GM23248 (cell line): ENCODE measurements around the gene DPH3. TPM values are rescaled to one million over a fixed set of nuclear protein-coding genes. Genes with fewer than 3 reads are reported as not detected.

Experiments
- DNase-seq: peaks from one replicate; pipeline ENCODE4 v3.0.0-alpha.2; 2015
- H2AFZ ChIP-seq: fragments of 200-600 bp; sonication (generic); 2 replicates; pipeline ENCODE4 v1.6.1; 2016; ENCODE audit warnings: antibody characterized with exemption
- H3F3A ChIP-seq: fragments of 200-600 bp; sonication (generic); 2 replicates; pipeline ENCODE4 v1.6.1; 2016; ENCODE audit warnings: mild to moderate bottlenecking, antibody characterized with exemption, mixed run types; ENCODE audit not compliant: insufficient read depth
- H3K27ac ChIP-seq: fragments of 200-600 bp; sonication (generic); 2 replicates; pipeline ENCODE4 v1.5.1; 2016; ENCODE audit warnings: mild to moderate bottlenecking
- H3K27me3 ChIP-seq: fragments of 200-600 bp; sonication (generic); replicated peaks from 2 replicates; pipeline ENCODE4 v1.6.1; 2016; ENCODE audit warnings: mild to moderate bottlenecking; ENCODE audit not compliant: insufficient read depth
- H3K36me3 ChIP-seq: fragments of 200-600 bp; sonication (generic); 2 replicates; pipeline ENCODE4 v1.6.1; 2016; ENCODE audit warnings: low read depth, mild to moderate bottlenecking
- H3K4me1 ChIP-seq: fragments of 200-600 bp; sonication (generic); 2 replicates; pipeline ENCODE4 v1.6.1; 2016; ENCODE audit warnings: mild to moderate bottlenecking; ENCODE audit not compliant: insufficient read depth
- H3K4me2 ChIP-seq: fragments of 200-600 bp; sonication (generic); one replicate; pipeline ENCODE4 v1.6.1; 2016; ENCODE audit warnings: mild to moderate bottlenecking; ENCODE audit not compliant: unreplicated experiment
- H3K4me3 ChIP-seq: fragments of 200-600 bp; sonication (generic); 2 replicates; pipeline ENCODE4 v1.5.1; 2016; ENCODE audit warnings: mild to moderate bottlenecking
- H3K79me2 ChIP-seq: fragments of 200-600 bp; sonication (generic); 2 replicates; pipeline ENCODE4 v1.6.1; 2016; ENCODE audit warnings: mild to moderate bottlenecking; ENCODE audit not compliant: insufficient read depth
- H3K9ac ChIP-seq: fragments of 200-600 bp; sonication (generic); 2 replicates; pipeline ENCODE4 v1.6.1; 2016; ENCODE audit warnings: mild to moderate bottlenecking
- H3K9me2 ChIP-seq: fragments of 200-600 bp; sonication (generic); 2 replicates; pipeline ENCODE4 v1.6.1; 2016; ENCODE audit warnings: mixed run types, mild to moderate bottlenecking, moderate library complexity; ENCODE audit not compliant: insufficient read depth
- H3K9me3 ChIP-seq: fragments of 200-600 bp; sonication (generic); one replicate; pipeline ENCODE4 v1.6.1; 2017; ENCODE audit warnings: low read depth
- H4K20me1 ChIP-seq: fragments of 200-600 bp; sonication (generic); 2 replicates; pipeline ENCODE4 v1.6.0; 2016; ENCODE audit not compliant: insufficient read depth
- EZH2 ChIP-seq: fragments of 200-600 bp; sonication (generic); IDR thresholded peaks from 2 replicates; pipeline ENCODE4 v1.6.1; 2018; ENCODE audit warnings: antibody characterized with exemption, mild to moderate bottlenecking; ENCODE audit not compliant: insufficient read depth, poor library complexity, severe bottlenecking
- EZH2phosphoT487 ChIP-seq: fragments of 200-600 bp; sonication (generic); IDR thresholded peaks from 2 replicates; pipeline ENCODE4 v1.6.1; 2018; ENCODE audit warnings: antibody characterized with exemption, moderate library complexity, mild to moderate bottlenecking, low read depth; ENCODE audit not compliant: insufficient read depth
- WGBS, 2 experiments: methylation state at CpG; one replicate each; pipeline ENCODE4 v1.1.6; 2015 to 2017; ENCODE audit warnings: low lambda C conversion rate in 2 of 2, low coverage in 1 of 2; ENCODE audit errors: missing lambda C conversion rate in 2 of 2; 5-methylcytosine and 5-hydroxymethylcytosine counted together
- in situ Hi-C: fragments of 300-500 bp; cut with MboI; formaldehyde crosslinking; loops from 2 replicates; pipeline ENCODE4 v1.15.0; 2020
- polyA plus RNA-seq: library from polyadenylated mRNA; unstranded; fragments of >200 nt; fragmentation: Nextera tagmentation; extraction: Ambion mirVana; gene quantifications from 2 replicates; pipeline ENCODE4 v1.2.1, GENCODE V29; 2016
- total RNA-seq: library from RNA; depleted of rRNA; stranded (reverse); fragments of >200 nt; shearing (Covaris generic); gene quantifications from 2 replicates; pipeline ENCODE4 v1.2.3, GENCODE V29; 2014

The DPH3 gene
- total and polyA plus RNA-seq, 2 experiments from 2014 or later = 27.1 to 51.3 TPM

DNA sequence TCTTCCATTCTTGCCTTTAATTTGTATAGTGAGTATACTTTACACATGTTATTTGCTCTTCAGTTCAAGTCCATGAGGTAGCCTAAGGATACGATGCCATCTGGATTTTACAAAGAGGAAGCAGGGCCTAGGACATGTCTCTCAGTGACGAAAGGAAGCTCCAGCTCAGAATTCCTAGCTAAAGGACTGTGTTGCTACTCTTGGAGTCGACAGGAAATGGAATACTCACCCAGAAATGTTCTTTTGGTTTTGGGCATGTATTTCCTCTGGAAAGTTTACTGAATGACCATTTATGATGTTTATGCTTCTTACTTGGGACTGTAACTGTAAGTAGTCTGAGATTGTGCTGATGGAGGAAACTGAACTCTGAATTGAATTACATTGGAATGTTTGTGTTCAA lies 12.7 kb upstream of the DPH3 start:
- H4K20me1 ChIP-seq = no peaks in the 10 kb centered on the region
- H3K4me3 ChIP-seq = no peak overlapping the region
- H3K9ac ChIP-seq = no peak overlapping the region
- H3K4me2 ChIP-seq = no peak overlapping the region
- no peak overlapping the region for H2AFZ ChIP-seq
- H3K9me2 ChIP-seq = no peaks in the 10 kb centered on the region
- DNase-seq = no peak
- in situ Hi-C loops = loop anchor here (10.0 to 25.0 kb wide), 3 partner anchors 267 to 935 kb away; no protein-coding TSS in a partner anchor
- H3K36me3 ChIP-seq = 0 out of 2 replicates have a peak, but pooled peaks cover 3% of the 10 kb centered on the region
- no peaks in the 10 kb centered on the region for H3F3A ChIP-seq
- H3K27ac ChIP-seq = no peak overlapping the region
- H3K27me3 ChIP-seq = no peaks in the 10 kb centered on the region
- no peaks in the 10 kb centered on the region for H3K4me1 ChIP-seq
- WGBS, 2 experiments = 84 to 89% methylated on average over 3 of the region's 3 CpGs
- no peaks in the 10 kb centered on the region for H3K79me2 ChIP-seq
- no peaks in the 10 kb centered on the region for H3K9me3 ChIP-seq
- TF ChIP-seq EZH2 = no peak
- no peak for TF ChIP-seq EZH2phosphoT487

GRCh38 chr3:16273867-16274266 lies 9.1 kb upstream of the DPH3 start:
- no peaks in the 10 kb centered on the region for H3K9me3 ChIP-seq
- H3K27ac ChIP-seq = no peak overlapping the region
- 0 out of 2 replicates have a peak, but pooled peaks cover 12% of the 10 kb centered on the region for H3K36me3 ChIP-seq

DNA sequence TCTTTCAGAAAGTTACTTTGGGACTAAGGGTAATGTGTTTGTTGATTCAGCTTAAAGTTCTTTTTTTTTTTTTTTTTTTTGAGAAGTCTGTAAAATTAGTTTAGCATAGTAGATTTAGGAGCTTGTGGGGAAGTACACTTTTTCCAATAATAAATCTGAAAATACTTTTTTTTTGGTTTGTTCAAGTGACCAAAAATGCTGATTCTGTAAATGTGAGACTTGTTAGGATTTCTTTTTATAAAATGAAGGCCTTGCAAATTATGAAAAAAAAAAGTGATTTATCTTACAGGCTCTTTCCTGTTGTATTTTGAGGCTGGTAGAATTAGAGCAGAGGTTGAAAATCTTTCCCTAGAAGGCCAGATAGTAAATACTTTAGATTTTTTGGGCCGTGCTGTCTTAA lies 7.8 kb upstream of the DPH3 start:
- H3K9me2 ChIP-seq = no peaks in the 10 kb centered on the region
- in situ Hi-C loops = loop anchor here (10.0 kb wide), 1 partner anchor 272 kb away; no protein-coding TSS in a partner anchor
- TF ChIP-seq EZH2phosphoT487 (no peak), EZH2 (no peak)
- no peak overlapping the region for H3K27ac ChIP-seq
- no peaks in the 10 kb centered on the region for H4K20me1 ChIP-seq
- H3K79me2 ChIP-seq = peaks cover 12% of the 10 kb centered on the region
- no peak overlapping the region for H3K4me3 ChIP-seq
- no peak overlapping the region for H3K9ac ChIP-seq
- 0 out of 2 replicates have a peak, but pooled peaks cover 12% of the 10 kb centered on the region for H3K36me3 ChIP-seq
- peaks cover 8% of the 10 kb centered on the region; the same call in 1 of the 2 replicates for H3K4me1 ChIP-seq
- no peak overlapping the region for H2AFZ ChIP-seq
- H3K27me3 ChIP-seq = no peaks in the 10 kb centered on the region
- H3K4me2 ChIP-seq = no peak overlapping the region
- no peak for DNase-seq
- H3K9me3 ChIP-seq = no peaks in the 10 kb centered on the region
- H3F3A ChIP-seq = no peaks in the 10 kb centered on the region
- 95 to 97% methylated on average over 1 of the region's 1 CpG for WGBS, 2 experiments

More at GRCh38 chr3:16273867-16274266, 9.1 kb upstream of the DPH3 start:
- peaks cover 2% of the 10 kb centered on the region for H3K79me2 ChIP-seq
- 98 to 99% methylated on average over 2 of the region's 2 CpGs for WGBS, 2 experiments
- no peak overlapping the region for H3K9ac ChIP-seq
- no peak overlapping the region for H3K4me3 ChIP-seq
- H2AFZ ChIP-seq = no peak overlapping the region
- no peaks in the 10 kb centered on the region for H4K20me1 ChIP-seq
- no peak overlapping the region for H3K4me2 ChIP-seq
- H3K27me3 ChIP-seq = no peaks in the 10 kb centered on the region
- no peak for DNase-seq
- H3K9me2 ChIP-seq = no peaks in the 10 kb centered on the region
- no peaks in the 10 kb centered on the region for H3F3A ChIP-seq
- no peaks in the 10 kb centered on the region for H3K4me1 ChIP-seq
- in situ Hi-C loops = loop anchor here (10.0 kb wide), 1 partner anchor 271 kb away; no protein-coding TSS in a partner anchor
- TF ChIP-seq EZH2 (no peak), EZH2phosphoT487 (no peak)

GRCh38 chr3:16270855-16271254 lies 6.1 kb upstream of the DPH3 start:
- Histone ChIP-seq H3K4me1 (peaks cover 16% of the 10 kb centered on the region), H3K4me3 (no peak overlapping the region), H3K4me2 (no peak overlapping the region), H3K9me2 (no peaks in the 10 kb centered on the region), H4K20me1 (no peaks in the 10 kb centered on the region), H3K27ac (no peak overlapping the region), H3K27me3 (no peaks in the 10 kb centered on the region), H3K9ac (no peak overlapping the region), H3K36me3 (0 out of 2 replicates have a peak, but pooled peaks cover 12% of the 10 kb centered on the region), H3F3A (no peaks in the 10 kb centered on the region), H2AFZ (no peak overlapping the region), H3K9me3 (no peaks in the 10 kb centered on the region), H3K79me2 (peaks cover 30% of the 10 kb centered on the region)
- in situ Hi-C loops = loop anchor here (10.0 kb wide), 1 partner anchor 274 kb away; no protein-coding TSS in a partner anchor
- DNase-seq = no peak
- 89 to 90% methylated on average over 10 of the region's 10 CpGs for WGBS, 2 experiments
- TF ChIP-seq EZH2phosphoT487 = no peak
- no peak for TF ChIP-seq EZH2
